Brain microvascular endothelial cell (primary cell): ENCODE data around the gene ADAM12.

ENCODE experiments used
- DNase-seq: peaks from one replicate; pipeline ENCODE4 v3.0.0-alpha.2; 2020
- H3K27ac ChIP-seq: fragments of 250-450 bp; sonication (Bioruptor Pico); 2 replicates; pipeline ENCODE4 v1.5.1; 2020; ENCODE audit warnings: mild to moderate bottlenecking, moderate library complexity
- H3K27me3 ChIP-seq: fragments of 250-450 bp; sonication (Bioruptor Pico); replicated peaks from 2 replicates; pipeline ENCODE4 v1.5.1; 2020; ENCODE audit warnings: mild to moderate bottlenecking
- H3K36me3 ChIP-seq: fragments of 250-450 bp; sonication (Bioruptor Pico); replicated peaks from 2 replicates; pipeline ENCODE4 v1.5.1; 2020; ENCODE audit warnings: mild to moderate bottlenecking
- H3K4me3 ChIP-seq: 2 replicates; pipeline ENCODE4 v1.5.1; 2011; ENCODE audit warnings: low read depth, mild to moderate bottlenecking, control low read depth, low read length, moderate library complexity
- in situ Hi-C: cut with HindIII; loops from 2 replicates; pipeline ENCODE4 v1.10.0; 2017; ENCODE audit warnings: low sequenced_read_pairs, low pct_ligation_motif_present
- TF ChIP-seq, protein P1 (sequence below): IDR thresholded peaks from 2 replicates; pipeline ENCODE4 v1.5.1; 2011; ENCODE audit warnings: low read depth, mild to moderate bottlenecking, moderate library complexity, low read length, control low read depth, inconsistent platforms; ENCODE audit errors: missing control alignments

ADAM12 gene

DNA sequence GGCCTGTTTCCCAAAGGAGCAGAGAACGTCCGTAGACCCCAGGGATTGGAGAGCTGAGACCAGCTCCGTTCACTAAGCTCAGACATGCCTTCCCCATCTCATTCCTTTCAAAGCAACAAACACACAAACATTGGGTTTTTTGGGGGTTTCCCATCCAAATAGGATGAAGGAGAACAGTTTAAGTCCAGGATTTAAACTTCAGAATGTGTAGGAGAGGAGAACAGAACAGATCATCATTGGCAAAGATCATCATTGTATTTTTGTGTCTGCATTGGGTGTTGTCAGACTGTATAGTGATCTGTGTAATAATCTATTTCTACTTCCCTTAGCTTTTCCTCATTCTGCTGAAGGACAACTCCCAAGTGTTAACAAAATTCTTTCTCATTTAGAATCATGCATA, 314.0 kb downstream of the ADAM12 start:
- no peak overlapping the region for H3K27ac ChIP-seq
- H3K36me3 ChIP-seq = peaks cover 3% of the 10 kb centered on the region
- TF ChIP-seq, protein P1, sequence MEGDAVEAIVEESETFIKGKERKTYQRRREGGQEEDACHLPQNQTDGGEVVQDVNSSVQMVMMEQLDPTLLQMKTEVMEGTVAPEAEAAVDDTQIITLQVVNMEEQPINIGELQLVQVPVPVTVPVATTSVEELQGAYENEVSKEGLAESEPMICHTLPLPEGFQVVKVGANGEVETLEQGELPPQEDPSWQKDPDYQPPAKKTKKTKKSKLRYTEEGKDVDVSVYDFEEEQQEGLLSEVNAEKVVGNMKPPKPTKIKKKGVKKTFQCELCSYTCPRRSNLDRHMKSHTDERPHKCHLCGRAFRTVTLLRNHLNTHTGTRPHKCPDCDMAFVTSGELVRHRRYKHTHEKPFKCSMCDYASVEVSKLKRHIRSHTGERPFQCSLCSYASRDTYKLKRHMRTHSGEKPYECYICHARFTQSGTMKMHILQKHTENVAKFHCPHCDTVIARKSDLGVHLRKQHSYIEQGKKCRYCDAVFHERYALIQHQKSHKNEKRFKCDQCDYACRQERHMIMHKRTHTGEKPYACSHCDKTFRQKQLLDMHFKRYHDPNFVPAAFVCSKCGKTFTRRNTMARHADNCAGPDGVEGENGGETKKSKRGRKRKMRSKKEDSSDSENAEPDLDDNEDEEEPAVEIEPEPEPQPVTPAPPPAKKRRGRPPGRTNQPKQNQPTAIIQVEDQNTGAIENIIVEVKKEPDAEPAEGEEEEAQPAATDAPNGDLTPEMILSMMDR = no peak
- no peaks in the 10 kb centered on the region for H3K27me3 ChIP-seq
- in situ Hi-C loops = no loop called here
- DNase-seq = no peak
- H3K4me3 ChIP-seq = no peak overlapping the region

DNA sequence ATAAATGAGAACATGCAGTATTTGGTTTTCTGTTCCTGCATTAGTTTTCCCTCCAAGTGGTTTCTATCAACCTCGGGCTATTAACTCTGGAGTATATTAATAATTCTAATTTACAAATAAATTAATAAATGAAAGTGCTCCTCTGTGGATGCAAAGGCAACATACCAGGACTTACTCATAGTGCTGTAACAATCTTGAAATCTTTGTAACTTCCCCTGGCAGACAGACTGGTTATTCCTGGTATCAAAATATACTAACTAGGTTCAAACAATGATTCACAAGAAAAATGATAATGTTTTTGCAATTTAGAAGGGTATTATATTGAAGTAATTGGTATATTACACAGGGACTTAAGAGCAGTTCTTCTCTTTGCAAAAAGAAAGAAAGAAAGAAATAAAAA, 314.7 kb downstream of the ADAM12 start:
- H3K4me3 ChIP-seq = no peak overlapping the region

DNA sequence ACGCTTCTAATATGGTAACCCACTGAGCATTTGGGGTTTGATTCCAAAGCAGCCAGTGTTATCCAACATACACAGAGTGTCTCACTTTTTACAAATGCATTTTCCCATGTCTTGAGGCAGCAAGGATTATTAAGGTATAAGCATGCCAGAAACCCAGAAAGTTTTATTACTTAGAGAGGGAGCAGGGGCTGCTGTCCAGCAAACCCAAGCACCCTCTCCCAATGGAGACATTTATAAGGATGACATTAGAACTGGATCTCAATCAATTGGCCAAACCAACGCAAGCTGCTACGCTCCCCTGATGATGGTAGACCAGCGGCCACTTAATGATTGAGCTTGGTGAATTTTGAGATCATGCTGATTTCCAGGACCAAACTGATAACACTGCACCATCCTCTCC, 315.7 kb downstream of the ADAM12 start:
- in situ Hi-C loops = no loop called here

More for the DNA sequence above, 314.7 kb downstream of the ADAM12 start:
- peak overlapping the region; percentile 40 for H3K27ac ChIP-seq
- in situ Hi-C loops = no loop called here
- H3K36me3 ChIP-seq = peaks cover 3% of the 10 kb centered on the region
- DNase-seq = peak; percentile 28
- H3K27me3 ChIP-seq = no peaks in the 10 kb centered on the region
- TF ChIP-seq, protein P1 = no peak

DNA sequence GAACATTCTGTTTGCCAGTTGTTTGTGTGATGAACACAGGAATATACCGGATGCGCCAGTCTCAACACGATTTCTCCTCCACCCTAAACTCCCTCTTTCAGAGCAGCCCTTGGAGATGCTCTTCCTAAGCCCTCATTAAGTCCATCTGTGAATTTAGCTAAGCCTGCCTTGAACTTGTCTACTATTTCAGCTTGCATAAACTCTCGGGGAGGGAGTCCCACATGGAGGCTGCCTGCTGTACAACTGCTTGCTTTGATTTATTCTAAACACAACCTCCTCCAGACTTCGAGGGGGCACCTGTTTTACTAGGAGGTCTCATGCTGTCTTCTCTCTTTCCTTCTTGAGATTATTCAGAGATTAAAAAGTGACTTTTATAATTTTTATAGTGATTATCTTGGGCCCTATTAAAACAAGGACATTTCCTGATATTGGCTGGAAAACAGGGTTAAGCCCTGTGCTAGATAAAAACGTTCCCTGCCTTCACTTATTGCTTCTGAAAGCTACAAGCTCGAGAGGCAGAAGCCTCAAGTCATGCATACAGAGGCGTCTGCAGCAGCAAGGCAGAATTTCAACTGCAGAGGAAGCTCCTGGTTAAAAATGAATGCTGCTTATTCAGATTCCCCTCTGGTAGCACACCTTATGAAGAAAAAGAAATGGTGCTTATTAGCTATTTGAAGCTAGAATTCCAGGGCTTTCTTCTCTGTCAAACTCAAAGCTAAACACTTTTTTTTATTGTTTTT, 317.6 kb downstream of the ADAM12 start:
- TF ChIP-seq, protein P1 = no peak
- Histone ChIP-seq H3K27me3 (no peaks in the 10 kb centered on the region), H3K36me3 (peaks cover 3% of the 10 kb centered on the region), H3K4me3 (no peak overlapping the region), H3K27ac (no peak overlapping the region)
- no peak for DNase-seq
- in situ Hi-C loops = no loop called here

More for the DNA sequence above, 315.7 kb downstream of the ADAM12 start:
- H3K27me3 ChIP-seq = no peaks in the 10 kb centered on the region
- no peak for DNase-seq
- H3K36me3 ChIP-seq = peaks cover 3% of the 10 kb centered on the region
- H3K4me3 ChIP-seq = no peak overlapping the region
- H3K27ac ChIP-seq = no peak overlapping the region
- TF ChIP-seq, protein P1 = no peak

DNA sequence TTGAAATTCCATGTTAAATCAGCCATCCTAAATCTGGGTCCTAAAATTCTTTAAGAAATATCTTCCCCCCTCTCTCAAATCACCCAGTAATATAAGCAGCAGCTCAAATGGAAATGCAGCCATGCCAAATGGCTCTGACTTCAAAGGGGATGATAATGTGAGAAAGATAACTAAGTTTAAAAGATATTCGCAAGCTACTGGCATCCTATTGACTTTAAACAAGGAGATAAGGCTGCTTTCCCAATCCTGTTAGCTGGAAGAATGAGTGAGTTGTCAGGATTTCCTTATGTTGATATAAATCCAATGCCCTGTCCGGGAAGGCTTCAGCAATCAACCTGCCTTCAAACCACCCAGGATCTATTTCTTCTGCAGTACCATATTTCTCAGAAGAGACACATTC, 320.0 kb downstream of the ADAM12 start:
- DNase-seq = no peak
- Histone ChIP-seq H3K27ac (no peak overlapping the region), H3K27me3 (no peaks in the 10 kb centered on the region), H3K36me3 (peaks cover 3% of the 10 kb centered on the region), H3K4me3 (no peak overlapping the region)
- TF ChIP-seq, protein P1 = no peak
- in situ Hi-C loops = no loop called here

DNA sequence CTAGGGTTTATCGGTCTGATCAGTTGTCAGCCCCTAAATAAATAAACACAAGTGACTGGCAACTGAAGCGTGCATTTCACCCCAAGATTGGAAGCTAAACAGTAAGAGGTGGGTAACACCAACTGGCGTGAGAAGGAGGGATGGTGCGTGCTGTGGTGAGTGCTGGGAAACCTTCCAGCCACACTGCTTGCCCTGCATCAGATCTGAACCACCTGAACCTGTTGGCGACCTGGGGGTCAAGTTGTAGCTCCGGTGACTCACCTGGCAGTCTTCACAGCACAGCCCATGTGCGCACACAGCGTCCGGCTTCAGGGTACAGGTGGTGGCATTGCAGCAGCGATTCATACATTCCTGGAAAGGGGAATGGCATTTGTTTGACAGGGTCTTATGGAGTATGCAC, 321.8 kb downstream of the ADAM12 start:
- Histone ChIP-seq H3K4me3 (no peak overlapping the region), H3K36me3 (peaks cover 3% of the 10 kb centered on the region), H3K27ac (no peak overlapping the region), H3K27me3 (no peaks in the 10 kb centered on the region)
- TF ChIP-seq, protein P1 = no peak
- in situ Hi-C loops = no loop called here
- DNase-seq = no peak
